Endothelial cell (in vitro differentiated cells): ENCODE measurements around the gene SSUH2. TPM values are rescaled to one million over a fixed set of nuclear protein-coding genes. Genes with fewer than 3 reads are reported as not detected.

ENCODE experiments used
- DNase-seq: peaks from one replicate; pipeline ENCODE4 v3.0.0; 2021; ENCODE audit warnings: low spot score
- H3K27ac Mint-ChIP-seq: one replicate; pipeline ENCODE4 v1.8.0; 2021; ENCODE audit warnings: mixed read lengths, inconsistent platforms; ENCODE audit not compliant: unreplicated experiment
- H3K27me3 Mint-ChIP-seq: one replicate; pipeline ENCODE4 v1.8.0; 2021; ENCODE audit warnings: mild to moderate bottlenecking, moderate library complexity, mixed read lengths, inconsistent platforms; ENCODE audit not compliant: unreplicated experiment
- H3K36me3 Mint-ChIP-seq: one replicate; pipeline ENCODE4 v1.8.0; 2021; ENCODE audit warnings: mild to moderate bottlenecking, low read depth, mixed read lengths, inconsistent platforms; ENCODE audit not compliant: unreplicated experiment
- H3K4me1 Mint-ChIP-seq: one replicate; pipeline ENCODE4 v1.8.0; 2021; ENCODE audit warnings: mild to moderate bottlenecking, mixed read lengths, inconsistent platforms; ENCODE audit not compliant: unreplicated experiment
- H3K4me3 Mint-ChIP-seq: one replicate; pipeline ENCODE4 v1.8.0; 2021; ENCODE audit warnings: mild to moderate bottlenecking, mixed read lengths, inconsistent platforms; ENCODE audit not compliant: unreplicated experiment
- H3K9me3 Mint-ChIP-seq: one replicate; pipeline ENCODE4 v1.8.0; 2021; ENCODE audit warnings: mixed read lengths, inconsistent platforms; ENCODE audit not compliant: unreplicated experiment
- CTCF ChIP-seq: fragments of 200-600 bp; sonication (generic); IDR thresholded peaks from one replicate; pipeline ENCODE4 v1.5.0; 2021; ENCODE audit warnings: antibody characterized with exemption; ENCODE audit not compliant: unreplicated experiment
- total RNA-seq: library from RNA; stranded (reverse); fragmentation: NEBNext Ultra II Directional; extraction: Animal tissue kit (Norgen Biotek cat#: 25700); gene quantifications from one replicate; pipeline ENCODE4 v1.2.1, GENCODE V29; 2021; ENCODE audit not compliant: unreplicated experiment

Gene SSUH2
- total RNA-seq, 1 donor from 2014 or later = 0.21 TPM

GRCh38 chr3:8578282-8578681, 66.3 kb downstream of the SSUH2 start:
- Mint-ChIP-seq H3K27ac (no peak overlapping the region), H3K36me3 (no peaks in the 10 kb centered on the region), H3K9me3 (no peaks in the 10 kb centered on the region), H3K4me3 (no peak overlapping the region), H3K27me3 (no peaks in the 10 kb centered on the region), H3K4me1 (peaks cover 3% of the 10 kb centered on the region)
- TF ChIP-seq CTCF = no peak
- DNase-seq = no peak

- Mint-ChIP-seq H3K4me1 (peaks cover 3% of the 10 kb centered on the region), H3K27ac (no peak overlapping the region)
- DNase-seq = no peak
Observed at GRCh38 chr3:8576841-8577571, 67.6 kb downstream of the SSUH2 start.

GRCh38 chr3:8576436-8576835, 68.2 kb downstream of the SSUH2 start:
- peaks cover 7% of the 10 kb centered on the region for H3K4me1 Mint-ChIP-seq
- no peaks in the 10 kb centered on the region for H3K27me3 Mint-ChIP-seq
- no peak overlapping the region for H3K4me3 Mint-ChIP-seq
- no peak overlapping the region for H3K27ac Mint-ChIP-seq
- no peak for TF ChIP-seq CTCF
- H3K36me3 Mint-ChIP-seq = no peaks in the 10 kb centered on the region
- H3K9me3 Mint-ChIP-seq = no peaks in the 10 kb centered on the region
- no peak for DNase-seq

More at GRCh38 chr3:8576841-8577571, 67.6 kb downstream of the SSUH2 start:
- H3K27me3 Mint-ChIP-seq = no peaks in the 10 kb centered on the region
- TF ChIP-seq CTCF = no peak
- H3K36me3 Mint-ChIP-seq = no peaks in the 10 kb centered on the region
- H3K4me3 Mint-ChIP-seq = no peak overlapping the region
- H3K9me3 Mint-ChIP-seq = no peaks in the 10 kb centered on the region

GRCh38 chr3:8575364-8576104, 69.1 kb downstream of the SSUH2 start:
- no peak overlapping the region for H3K27ac Mint-ChIP-seq
- no peak overlapping the region for H3K4me3 Mint-ChIP-seq
- TF ChIP-seq CTCF = no peak
- DNase-seq = no peak
- H3K36me3 Mint-ChIP-seq = no peaks in the 10 kb centered on the region
- H3K27me3 Mint-ChIP-seq = no peaks in the 10 kb centered on the region
- H3K9me3 Mint-ChIP-seq = no peaks in the 10 kb centered on the region
- H3K4me1 Mint-ChIP-seq = peaks cover 16% of the 10 kb centered on the region

- Mint-ChIP-seq H3K27me3 (no peaks in the 10 kb centered on the region), H3K27ac (no peak overlapping the region), H3K9me3 (no peaks in the 10 kb centered on the region), H3K36me3 (peaks cover 2% of the 10 kb centered on the region), H3K4me3 (no peak overlapping the region), H3K4me1 (peaks cover 16% of the 10 kb centered on the region)
- DNase-seq = no peak
- no peak for TF ChIP-seq CTCF
Observed at GRCh38 chr3:8574670-8575322, 69.8 kb downstream of the SSUH2 start.
